SU-DHL-6 (cell line): Measurements from ENCODE around the gene POLR2E.

Experiments
- EZH2phosphoT487 ChIP-seq: fragments of 200-600 bp; sonication (generic), shearing (Covaris generic); conservative IDR thresholded peaks from 2 replicates; pipeline ENCODE4 v1.6.1; 2018; ENCODE audit warnings: mild to moderate bottlenecking, antibody characterized with exemption, low read length, moderate library complexity, mixed read lengths
- TF ChIP-seq, protein P1 (sequence below): fragments of 200-600 bp; sonication (generic); IDR thresholded peaks from one replicate; pipeline ENCODE4 v1.5.1; 2017; ENCODE audit warnings: antibody characterized with exemption, mild to moderate bottlenecking, low read length, moderate library complexity; ENCODE audit not compliant: insufficient read depth, poor library complexity, severe bottlenecking

GRCh38 chr19:1116726-1117581, 21.8 kb upstream of the POLR2E start:
- TF ChIP-seq, protein P1, sequence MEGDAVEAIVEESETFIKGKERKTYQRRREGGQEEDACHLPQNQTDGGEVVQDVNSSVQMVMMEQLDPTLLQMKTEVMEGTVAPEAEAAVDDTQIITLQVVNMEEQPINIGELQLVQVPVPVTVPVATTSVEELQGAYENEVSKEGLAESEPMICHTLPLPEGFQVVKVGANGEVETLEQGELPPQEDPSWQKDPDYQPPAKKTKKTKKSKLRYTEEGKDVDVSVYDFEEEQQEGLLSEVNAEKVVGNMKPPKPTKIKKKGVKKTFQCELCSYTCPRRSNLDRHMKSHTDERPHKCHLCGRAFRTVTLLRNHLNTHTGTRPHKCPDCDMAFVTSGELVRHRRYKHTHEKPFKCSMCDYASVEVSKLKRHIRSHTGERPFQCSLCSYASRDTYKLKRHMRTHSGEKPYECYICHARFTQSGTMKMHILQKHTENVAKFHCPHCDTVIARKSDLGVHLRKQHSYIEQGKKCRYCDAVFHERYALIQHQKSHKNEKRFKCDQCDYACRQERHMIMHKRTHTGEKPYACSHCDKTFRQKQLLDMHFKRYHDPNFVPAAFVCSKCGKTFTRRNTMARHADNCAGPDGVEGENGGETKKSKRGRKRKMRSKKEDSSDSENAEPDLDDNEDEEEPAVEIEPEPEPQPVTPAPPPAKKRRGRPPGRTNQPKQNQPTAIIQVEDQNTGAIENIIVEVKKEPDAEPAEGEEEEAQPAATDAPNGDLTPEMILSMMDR = no peak
- TF ChIP-seq EZH2phosphoT487 = no peak
